ENCODE results near the gene ATXN10.
"Not testable (repeated sequence)": the region's sequence is repeated elsewhere in the genome, so short reads cannot be mapped to it uniquely, and the experiment has no call there.

Gene ATXN10

GRCh38 chr22:45644714-45645113 lies 26.9 kb upstream of the ATXN10 start:
- no peak for DNase-seq (ENCODE audit: low spot score)

- DNase-seq (ENCODE audit: low spot score), result no peak
Observed at GRCh38 chr22:45645150-45645525, 26.5 kb upstream of the ATXN10 start.

GRCh38 chr22:45645526-45646414 lies 25.9 kb upstream of the ATXN10 start:
- peak; percentile 66 for DNase-seq (ENCODE audit: low spot score)

GRCh38 chr22:45647532-45648225 lies 24.0 kb upstream of the ATXN10 start:
- DNase-seq (ENCODE audit: low spot score), result no peak

GRCh38 chr22:45648301-45649117 lies 23.1 kb upstream of the ATXN10 start:
- DNase-seq (ENCODE audit: low spot score), result no peak

GRCh38 chr22:45649809-45650208 lies 21.8 kb upstream of the ATXN10 start:
- DNase-seq (ENCODE audit: low spot score), result no peak

- no peak for DNase-seq (ENCODE audit: low spot score)
Observed at GRCh38 chr22:45650721-45651120, 20.9 kb upstream of the ATXN10 start.

- no peak for DNase-seq (ENCODE audit: low spot score)
Observed at GRCh38 chr22:45651931-45652528, 19.6 kb upstream of the ATXN10 start.

- DNase-seq (ENCODE audit: low spot score), result no peak
Observed at GRCh38 chr22:45656577-45656976, 15.1 kb upstream of the ATXN10 start.

- DNase-seq (ENCODE audit: low spot score), result no peak
Observed at GRCh38 chr22:45657701-45658100, 13.9 kb upstream of the ATXN10 start.

- no peak for DNase-seq (ENCODE audit: low spot score)
Observed at GRCh38 chr22:45664136-45664646, 7.4 kb upstream of the ATXN10 start.

GRCh38 chr22:45667486-45667885 lies 4.1 kb upstream of the ATXN10 start:
- no peak for DNase-seq (ENCODE audit: low spot score)

- DNase-seq (ENCODE audit: low spot score), result not testable (repeated sequence)
Observed at GRCh38 chr22:45670363-45670762, 1.3 kb upstream of the ATXN10 start.

- DNase-seq (ENCODE audit: low spot score), result no peak
Observed at GRCh38 chr22:45670981-45671782, 452 bp upstream of the ATXN10 start.

GRCh38 chr22:45672564-45673481 lies 1.2 kb downstream of the ATXN10 start:
- DNase-seq (ENCODE audit: low spot score), result no peak

- DNase-seq (ENCODE audit: low spot score), result no peak
Observed at GRCh38 chr22:45673482-45674175, 2.0 kb downstream of the ATXN10 start.

GRCh38 chr22:45676024-45676423 lies 4.4 kb downstream of the ATXN10 start:
- no peak for DNase-seq (ENCODE audit: low spot score)

- no peak for DNase-seq (ENCODE audit: low spot score)
Observed at GRCh38 chr22:45677063-45677462, 5.4 kb downstream of the ATXN10 start.

Measured in LoVo (cell line).